Endothelial cell (in vitro differentiated cells): ENCODE measurements around the gene GALP. TPM values are rescaled to one million over a fixed set of nuclear protein-coding genes. Genes with fewer than 3 reads are reported as not detected.
"Not testable (repeated sequence)": the region's sequence is repeated elsewhere in the genome, so short reads cannot be mapped to it uniquely, and the experiment has no call there.

Source experiments
- DNase-seq: peaks from one replicate; pipeline ENCODE4 v3.0.0; 2021; ENCODE audit warnings: low spot score
- H3K27ac Mint-ChIP-seq: one replicate; pipeline ENCODE4 v1.8.0; 2021; ENCODE audit warnings: mixed read lengths, inconsistent platforms; ENCODE audit not compliant: unreplicated experiment
- H3K27me3 Mint-ChIP-seq: one replicate; pipeline ENCODE4 v1.8.0; 2021; ENCODE audit warnings: mild to moderate bottlenecking, moderate library complexity, mixed read lengths, inconsistent platforms; ENCODE audit not compliant: unreplicated experiment
- H3K36me3 Mint-ChIP-seq: one replicate; pipeline ENCODE4 v1.8.0; 2021; ENCODE audit warnings: mild to moderate bottlenecking, low read depth, mixed read lengths, inconsistent platforms; ENCODE audit not compliant: unreplicated experiment
- H3K4me1 Mint-ChIP-seq: one replicate; pipeline ENCODE4 v1.8.0; 2021; ENCODE audit warnings: mild to moderate bottlenecking, mixed read lengths, inconsistent platforms; ENCODE audit not compliant: unreplicated experiment
- H3K4me3 Mint-ChIP-seq: one replicate; pipeline ENCODE4 v1.8.0; 2021; ENCODE audit warnings: mild to moderate bottlenecking, mixed read lengths, inconsistent platforms; ENCODE audit not compliant: unreplicated experiment
- H3K9me3 Mint-ChIP-seq: one replicate; pipeline ENCODE4 v1.8.0; 2021; ENCODE audit warnings: mixed read lengths, inconsistent platforms; ENCODE audit not compliant: unreplicated experiment
- CTCF ChIP-seq: fragments of 200-600 bp; sonication (generic); IDR thresholded peaks from one replicate; pipeline ENCODE4 v1.5.0; 2021; ENCODE audit warnings: antibody characterized with exemption; ENCODE audit not compliant: unreplicated experiment
- total RNA-seq: library from RNA; stranded (reverse); fragmentation: NEBNext Ultra II Directional; extraction: Animal tissue kit (Norgen Biotek cat#: 25700); gene quantifications from one replicate; pipeline ENCODE4 v1.2.1, GENCODE V29; 2021; ENCODE audit not compliant: unreplicated experiment

The GALP gene
- total RNA-seq, 1 donor from 2014 or later, result not detected

GRCh38 chr19:56167064-56167578 is 8.7 kb upstream of the GALP start:
- TF ChIP-seq CTCF, result no peak
- no peaks in the 10 kb centered on the region for H3K36me3 Mint-ChIP-seq
- H3K4me1 Mint-ChIP-seq, result no peaks in the 10 kb centered on the region
- no peak overlapping the region for H3K4me3 Mint-ChIP-seq
- H3K27me3 Mint-ChIP-seq, result no peaks in the 10 kb centered on the region
- no peaks in the 10 kb centered on the region for H3K9me3 Mint-ChIP-seq
- H3K27ac Mint-ChIP-seq, result no peak overlapping the region
- no peak for DNase-seq

- H3K4me1 Mint-ChIP-seq, result no peaks in the 10 kb centered on the region
- H3K9me3 Mint-ChIP-seq, result no peaks in the 10 kb centered on the region
- no peak overlapping the region for H3K27ac Mint-ChIP-seq
- no peak for DNase-seq
- no peaks in the 10 kb centered on the region for H3K36me3 Mint-ChIP-seq
- H3K4me3 Mint-ChIP-seq, result no peak overlapping the region
- H3K27me3 Mint-ChIP-seq, result peaks cover 4% of the 10 kb centered on the region
- TF ChIP-seq CTCF, result no peak
Measured at GRCh38 chr19:56170261-56170660, 5.5 kb upstream of the GALP start.

GRCh38 chr19:56174086-56174485 is 1.7 kb upstream of the GALP start:
- TF ChIP-seq CTCF, result no peak
- Mint-ChIP-seq H3K9me3 (no peaks in the 10 kb centered on the region), H3K27ac (no peak overlapping the region), H3K4me1 (no peaks in the 10 kb centered on the region), H3K4me3 (no peak overlapping the region), H3K27me3 (peaks cover 8% of the 10 kb centered on the region), H3K36me3 (no peaks in the 10 kb centered on the region)
- DNase-seq, result no peak

- DNase-seq, result no peak
- Mint-ChIP-seq H3K4me1 (no peaks in the 10 kb centered on the region), H3K36me3 (no peaks in the 10 kb centered on the region), H3K9me3 (no peaks in the 10 kb centered on the region), H3K4me3 (no peak overlapping the region), H3K27me3 (peaks cover 8% of the 10 kb centered on the region), H3K27ac (no peak overlapping the region)
- TF ChIP-seq CTCF, result no peak
Measured at GRCh38 chr19:56174550-56174949, 1.3 kb upstream of the GALP start.

- H3K4me1 Mint-ChIP-seq, H3K4me3 Mint-ChIP-seq, H3K27me3 Mint-ChIP-seq, H3K9me3 Mint-ChIP-seq, H3K36me3 Mint-ChIP-seq, DNase-seq, H3K27ac Mint-ChIP-seq: not testable (repeated sequence)
Measured at GRCh38 chr19:56176310-56176709, 502 bp downstream of the GALP start.
